T1000 (cell line): ENCODE data around the gene ZNF492.
"Not testable (repeated sequence)": the region's sequence is repeated elsewhere in the genome, so short reads cannot be mapped to it uniquely, and the experiment has no call there.

Experiments used
- DNase-seq: peaks from one replicate; lab custom pipeline; 2025; ENCODE audit warnings: mixed read lengths; lab: John Stamatoyannopoulos, UW

The ZNF492 gene

DNA sequence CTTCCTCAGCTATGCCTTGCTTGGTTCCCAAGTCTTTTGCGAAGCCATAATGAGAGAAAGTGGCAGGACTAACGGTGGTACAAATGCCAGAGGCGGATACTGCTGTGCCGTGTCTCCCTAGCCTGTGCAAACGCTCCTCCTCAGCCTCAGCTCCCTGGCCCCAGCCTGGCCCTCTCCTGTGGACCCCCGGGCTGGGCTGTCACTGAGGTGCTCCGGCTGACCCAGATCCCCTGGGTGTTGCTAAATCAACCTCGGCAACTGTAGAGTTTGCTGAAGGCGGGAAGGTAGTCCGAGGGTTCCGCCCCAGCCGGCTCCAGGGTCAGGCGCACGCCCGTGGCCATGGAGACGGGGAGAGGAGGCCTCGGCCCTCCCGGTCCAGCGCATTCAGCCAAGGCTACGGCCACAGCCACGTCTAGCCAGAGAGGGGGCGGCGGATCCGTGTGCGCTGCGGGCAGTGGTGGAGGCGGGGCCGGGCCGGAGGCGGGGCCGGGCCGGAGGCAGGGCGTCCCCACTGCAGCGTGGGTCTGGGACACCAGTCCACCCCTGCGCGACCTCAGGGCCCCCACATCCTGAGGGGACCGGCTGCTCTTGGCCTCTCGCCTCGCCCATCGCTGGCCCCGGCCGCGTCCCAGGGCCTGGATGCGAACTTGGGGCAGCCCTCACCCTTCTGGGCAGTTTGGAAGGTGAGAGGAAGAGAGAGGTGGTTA, 16.4 kb upstream of the ZNF492 start:
- no peak for DNase-seq

DNA sequence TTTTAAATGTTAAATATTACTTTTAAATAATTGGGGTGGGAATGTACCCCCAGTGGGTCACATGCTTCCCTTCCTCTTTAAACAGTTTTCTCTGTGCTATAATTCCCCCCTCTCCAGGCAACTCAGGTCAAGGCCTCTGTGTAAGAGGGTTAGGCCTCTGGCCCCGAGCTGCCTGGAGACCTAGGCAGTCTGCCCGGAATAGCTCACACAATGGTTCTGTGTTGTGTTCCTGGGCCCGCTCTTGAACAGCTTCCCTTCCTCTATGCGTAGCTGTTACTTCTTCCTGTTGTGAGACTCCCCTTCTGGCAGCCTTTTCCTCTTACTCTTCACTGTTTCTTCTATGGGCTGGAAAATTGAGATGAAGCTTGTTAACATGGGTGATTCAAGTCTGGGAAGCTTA, 14.8 kb upstream of the ZNF492 start:
- no peak for DNase-seq

DNA sequence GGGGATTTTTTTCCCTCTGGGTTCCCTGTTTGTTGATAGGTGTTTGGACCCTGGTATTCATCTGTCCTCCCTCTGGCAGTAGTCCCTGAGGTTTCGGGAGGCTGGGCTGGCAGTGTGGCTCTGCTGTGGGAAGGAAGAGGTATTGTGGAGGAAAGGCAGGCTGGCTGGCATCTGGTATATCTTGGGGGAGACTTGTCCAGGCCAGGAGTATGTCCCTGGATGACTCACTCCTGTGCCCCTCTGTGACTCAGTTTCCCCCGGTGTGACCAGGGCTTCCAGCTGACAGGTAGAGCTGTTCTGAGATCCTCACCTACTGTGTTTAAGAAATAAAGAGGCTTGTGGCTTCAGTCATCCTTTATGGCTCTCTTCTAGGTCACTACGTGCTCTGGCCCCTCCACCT, 14.2 kb upstream of the ZNF492 start:
- DNase-seq, result no peak

DNA sequence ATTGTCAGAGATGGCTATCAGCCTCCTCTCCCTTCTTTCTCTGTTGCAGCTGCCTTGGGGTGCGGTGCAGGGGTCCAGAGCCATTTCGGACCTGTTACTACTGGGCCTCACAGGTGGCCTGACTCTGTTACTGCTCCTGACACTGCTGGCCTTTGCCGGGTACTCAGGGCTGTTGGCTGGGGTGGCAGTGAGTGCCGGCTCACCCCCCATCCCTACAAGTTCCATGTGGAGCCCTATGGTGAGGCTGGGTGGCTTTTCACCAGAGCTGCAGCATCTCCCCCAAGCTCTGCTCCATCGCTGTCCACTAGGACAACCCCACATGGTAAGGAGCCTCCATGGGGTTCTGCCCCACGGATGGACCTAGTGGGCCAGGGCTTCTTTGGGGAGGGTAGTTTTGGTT, 13.7 kb upstream of the ZNF492 start:
- DNase-seq, result no peak

DNA sequence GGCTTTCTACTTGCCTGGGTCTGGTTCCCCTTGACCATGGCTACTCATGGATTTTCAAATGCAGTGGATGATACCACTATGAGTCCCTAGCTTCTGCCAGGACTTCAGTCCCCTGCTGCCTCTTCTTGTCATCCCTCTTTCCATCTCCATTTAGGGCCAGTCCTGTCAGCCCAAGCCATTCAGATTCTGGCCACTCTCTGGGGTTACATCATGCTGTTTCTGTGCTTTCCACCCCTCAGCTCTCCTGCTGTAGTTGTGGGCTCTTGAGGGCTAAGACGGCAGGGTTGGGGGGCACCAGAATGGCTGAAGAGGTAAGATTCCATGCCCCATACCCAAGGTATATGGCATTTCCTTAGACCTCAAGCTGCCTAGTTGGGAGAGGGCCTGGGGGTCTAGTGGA, 13.2 kb upstream of the ZNF492 start:
- DNase-seq, result no peak

DNA sequence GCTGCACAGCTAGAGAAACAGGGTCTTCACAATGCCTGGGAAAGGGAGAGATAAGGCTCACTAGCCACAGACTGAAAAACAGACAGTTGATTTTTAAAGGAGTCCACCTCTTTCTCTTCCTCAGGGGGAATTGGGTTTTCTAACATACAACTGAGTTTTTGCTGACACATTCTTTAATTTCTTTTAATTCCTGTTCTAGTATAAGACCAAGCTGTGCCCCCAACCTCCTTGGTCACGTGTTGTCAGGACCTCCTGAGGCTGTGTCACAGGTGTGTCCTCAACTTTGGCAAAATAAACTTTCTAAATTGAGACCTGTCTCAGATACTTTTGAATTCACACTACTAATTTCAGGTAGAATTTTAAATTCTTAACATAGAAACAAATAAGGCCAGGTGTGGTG, 12.1 kb upstream of the ZNF492 start:
- no peak for DNase-seq

DNA sequence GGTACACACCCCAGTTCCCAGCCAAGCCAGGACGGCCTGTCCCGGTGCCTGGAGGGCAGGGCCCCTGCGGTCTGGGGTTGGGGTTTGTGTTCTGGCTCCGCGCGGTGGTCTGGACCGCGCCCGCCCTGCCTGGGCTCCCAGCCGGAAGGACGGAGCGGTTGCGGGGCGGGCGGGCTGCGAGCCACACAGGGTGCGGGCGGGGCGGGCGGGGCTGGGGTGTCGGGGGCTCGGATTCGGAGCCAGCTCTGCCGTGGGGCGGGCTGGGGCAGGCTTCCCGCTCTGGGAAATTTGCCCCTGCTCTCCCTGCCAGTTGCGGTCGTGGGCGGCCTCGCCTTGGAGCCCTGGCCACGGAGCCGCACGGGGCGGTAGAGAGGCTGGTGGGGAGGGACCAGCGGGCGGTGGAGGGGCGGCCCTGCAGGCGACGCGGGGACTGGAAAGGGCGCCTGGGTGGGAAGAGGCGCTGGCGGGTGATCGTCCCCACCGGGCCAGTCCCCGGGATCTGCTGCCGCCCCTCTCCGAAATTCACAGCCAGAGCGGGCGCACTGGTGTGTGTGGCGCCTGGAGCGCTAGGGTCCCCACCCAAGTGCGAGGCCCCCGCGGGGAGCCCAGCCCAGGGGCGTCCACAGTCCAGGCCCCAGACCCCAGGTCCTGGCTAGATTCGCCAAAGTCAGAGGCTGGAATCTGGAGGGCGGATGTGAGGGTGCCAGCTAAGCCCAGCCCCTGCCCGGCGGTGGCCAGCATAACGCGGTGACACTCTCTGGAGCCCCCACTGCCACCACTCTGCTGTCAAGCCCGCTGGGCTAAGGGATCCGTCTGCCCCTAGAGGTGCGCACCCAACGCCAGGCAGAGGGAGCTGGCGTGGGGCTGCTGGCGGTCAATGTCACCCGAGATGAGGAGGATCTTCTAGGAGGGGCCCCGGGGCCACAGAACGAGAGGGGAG, 11.0 kb upstream of the ZNF492 start:
- no peak for DNase-seq

DNA sequence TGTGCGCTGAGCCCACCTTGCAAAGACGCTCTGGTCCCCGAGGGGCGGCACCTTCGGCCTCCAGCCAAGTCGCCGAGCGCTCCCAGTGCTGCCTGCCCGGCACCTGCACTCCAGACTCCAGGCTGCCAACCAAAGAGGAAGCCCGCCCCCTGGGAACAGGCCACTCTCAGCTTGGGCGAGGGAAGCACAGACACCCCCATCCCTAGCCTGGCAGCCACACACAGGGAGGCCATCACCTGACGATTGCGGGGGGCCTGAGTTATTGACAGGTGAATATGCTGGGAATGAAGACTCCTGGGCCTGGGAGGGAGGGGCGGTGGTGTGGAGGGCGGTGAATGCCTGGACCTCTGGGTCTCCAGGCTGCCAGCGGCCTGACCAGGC, 10.3 kb upstream of the ZNF492 start:
- no peak for DNase-seq

DNA sequence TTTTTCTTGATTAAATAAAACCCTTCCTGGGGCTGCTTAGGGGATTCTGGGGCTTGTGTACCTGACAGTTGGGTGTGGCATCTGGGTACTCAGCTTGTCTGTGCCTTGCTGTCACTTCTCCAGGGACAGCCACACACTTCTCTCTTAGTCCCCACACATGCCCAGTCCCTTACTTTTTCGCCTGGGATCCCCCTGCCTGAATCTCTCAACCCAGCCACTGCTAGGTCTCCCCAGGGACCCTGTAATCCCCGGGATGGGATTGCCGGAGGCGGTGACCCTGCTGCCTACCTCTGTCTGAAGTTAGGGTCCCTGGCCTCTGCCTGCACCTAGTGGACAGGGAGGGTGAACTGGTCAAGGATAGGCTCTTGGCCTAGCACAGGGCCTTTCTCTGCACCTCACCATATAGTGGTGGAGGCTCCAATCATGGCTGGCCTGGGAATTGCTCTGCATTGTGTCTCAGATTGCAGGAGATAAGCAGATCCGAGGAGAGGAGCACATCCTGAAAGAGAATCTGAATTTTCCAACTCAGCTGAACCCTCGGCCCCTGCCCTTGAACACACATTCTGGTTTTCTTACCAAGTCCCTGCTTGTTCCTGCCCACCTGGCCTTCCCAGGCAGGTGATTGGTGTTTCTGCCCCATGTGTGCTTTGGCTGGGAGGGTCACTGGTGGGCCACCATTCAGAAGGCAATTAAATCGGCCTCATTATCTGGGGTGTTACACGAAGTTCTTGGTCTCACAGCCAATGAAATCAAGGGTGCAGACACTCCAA, 8.7 kb upstream of the ZNF492 start:
- no peak for DNase-seq

DNA sequence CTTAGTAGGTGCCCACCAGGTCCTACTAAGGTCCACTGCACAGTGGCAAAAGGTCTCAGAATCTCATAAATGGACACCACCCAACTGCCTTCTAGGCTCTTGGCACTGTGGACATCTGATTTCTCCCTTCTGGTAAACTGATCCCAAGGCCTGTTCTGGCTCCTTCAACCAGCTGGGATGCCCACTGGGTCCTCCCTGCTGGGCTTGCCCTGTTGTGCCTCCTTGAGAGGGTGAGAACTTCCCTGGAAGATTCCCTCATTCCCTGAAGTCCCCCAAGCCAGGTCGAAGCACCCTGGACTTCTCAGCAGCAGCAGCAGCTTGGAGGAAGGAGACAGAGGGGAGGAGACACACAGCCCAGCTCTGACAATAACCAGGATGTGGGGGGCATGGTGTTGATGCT, 6.6 kb upstream of the ZNF492 start:
- DNase-seq, result no peak

DNA sequence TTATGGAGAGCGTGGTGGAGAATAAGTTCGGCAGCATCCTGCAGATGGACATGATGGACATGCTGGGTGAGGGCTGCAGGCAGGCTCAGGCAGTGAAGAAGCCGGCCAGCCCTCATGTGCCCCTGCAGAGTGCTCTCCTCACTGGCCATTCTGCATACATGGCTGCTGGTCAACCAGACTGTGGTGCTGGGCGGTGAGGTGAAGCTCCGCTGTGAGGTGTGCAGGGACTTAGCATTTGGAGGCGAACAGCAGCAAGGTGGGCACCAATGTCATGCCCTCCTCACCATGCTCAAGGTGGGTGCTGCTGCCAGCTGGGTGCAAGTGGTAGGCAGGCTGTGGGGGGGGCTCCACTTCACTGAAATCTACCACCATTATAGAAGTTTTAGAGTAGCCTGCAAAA, 5.7 kb upstream of the ZNF492 start:
- DNase-seq, result no peak

DNA sequence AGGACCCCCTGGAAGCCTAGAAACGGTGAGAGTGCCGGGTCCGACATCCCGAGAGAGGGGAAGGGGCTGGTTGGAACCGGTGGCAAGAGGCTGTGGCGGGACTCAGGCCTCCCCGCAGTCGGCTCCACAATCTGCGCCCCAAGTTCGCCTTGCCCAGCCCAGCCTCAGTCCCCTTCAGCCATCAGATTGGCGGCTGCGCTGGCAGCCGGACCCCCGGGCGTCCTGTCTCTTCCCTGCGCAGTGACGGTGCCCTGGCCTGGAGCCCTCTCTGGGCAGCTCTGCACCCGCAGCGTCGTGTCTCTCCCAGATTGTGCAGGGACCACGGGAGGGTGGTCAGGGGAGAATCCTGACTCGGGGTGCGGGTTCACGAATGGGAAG, 315 bp downstream of the ZNF492 start:
- no peak for DNase-seq

DNA sequence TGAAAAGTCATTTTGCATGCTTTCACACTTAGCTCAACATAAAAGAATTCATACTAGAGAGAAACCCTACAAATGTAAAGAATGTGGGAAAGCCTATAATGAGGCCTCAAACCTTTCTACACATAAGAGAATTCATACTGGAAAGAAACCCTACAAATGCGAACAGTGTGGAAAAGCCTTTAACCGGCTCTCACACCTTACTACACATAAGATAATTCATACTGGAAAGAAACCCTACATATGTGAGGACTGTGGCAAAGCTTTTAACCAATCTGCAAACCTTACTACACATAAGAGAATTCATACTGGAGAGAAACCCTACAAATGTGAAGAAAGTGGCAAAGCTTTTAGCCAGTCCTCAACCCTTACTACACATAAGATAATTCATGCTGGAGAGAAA, 51.4 kb downstream of the ZNF492 start:
- not testable (repeated sequence) for DNase-seq

DNA sequence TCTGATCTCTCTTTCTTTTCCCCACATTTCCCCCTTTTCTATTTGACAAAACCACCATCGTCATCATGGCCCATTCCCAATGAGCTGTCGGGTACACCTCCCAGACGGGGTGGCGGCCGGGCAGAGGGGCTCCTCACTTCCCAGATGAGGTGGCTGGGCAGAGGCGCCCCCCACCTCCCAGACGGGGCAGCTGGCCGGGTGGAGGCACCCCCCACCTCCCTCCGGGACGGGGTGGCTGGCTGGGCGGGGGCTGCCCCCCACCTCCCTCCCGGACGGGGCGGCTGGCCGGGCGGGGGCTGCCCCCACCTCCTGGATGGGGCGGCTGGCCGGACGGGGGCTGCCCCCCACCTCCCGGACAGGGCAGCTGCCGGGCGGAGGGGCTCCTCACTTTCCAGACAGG, 68.5 kb downstream of the ZNF492 start:
- DNase-seq, result not testable (repeated sequence)

DNA sequence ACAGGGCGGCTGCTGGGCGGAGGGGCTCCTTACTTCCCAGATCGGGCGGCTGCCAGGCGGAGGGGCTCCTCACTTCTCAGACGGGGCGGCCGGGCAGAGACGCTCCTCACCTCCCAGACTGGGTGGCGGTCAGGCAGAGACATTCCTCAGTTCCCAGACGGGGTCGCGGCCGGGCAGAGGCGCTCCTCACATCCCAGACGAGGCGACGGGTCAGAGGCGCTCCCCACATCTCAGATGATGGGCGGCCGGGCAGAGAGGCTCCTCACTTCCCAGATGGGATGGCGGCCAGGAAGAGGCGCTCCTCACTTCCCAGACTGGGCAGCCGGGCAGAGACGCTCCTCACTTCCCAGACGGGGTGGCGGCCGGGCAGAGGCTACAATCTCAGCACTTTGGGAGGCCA, 69.0 kb downstream of the ZNF492 start:
- DNase-seq, result not testable (repeated sequence)

DNA sequence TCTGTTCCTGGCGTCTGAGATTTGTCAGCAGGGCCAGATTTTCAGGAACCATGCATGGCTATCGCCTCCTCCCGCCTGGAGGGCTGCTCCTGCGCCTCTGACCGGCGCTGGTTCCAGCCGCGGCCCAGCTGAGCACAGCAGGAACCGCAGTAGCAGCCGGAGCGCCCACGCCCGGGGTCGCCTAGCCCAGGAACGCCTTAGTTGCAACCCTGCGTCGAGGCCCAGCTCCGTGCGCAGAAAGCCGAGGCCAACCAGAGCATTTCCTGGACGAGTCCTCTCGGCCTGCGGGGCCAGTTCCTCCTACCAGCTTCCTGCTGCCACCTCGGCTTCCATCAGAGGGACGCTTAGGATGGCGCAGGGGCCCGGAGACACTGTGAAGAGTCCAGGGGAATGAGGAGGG, 74.9 kb downstream of the ZNF492 start:
- DNase-seq, result no peak
